ENCODE results near the gene ATP6V1E1.
"Not testable (repeated sequence)": the region's sequence is repeated elsewhere in the genome, so short reads cannot be mapped to it uniquely, and the experiment has no call there.

ATP6V1E1 gene

DNA sequence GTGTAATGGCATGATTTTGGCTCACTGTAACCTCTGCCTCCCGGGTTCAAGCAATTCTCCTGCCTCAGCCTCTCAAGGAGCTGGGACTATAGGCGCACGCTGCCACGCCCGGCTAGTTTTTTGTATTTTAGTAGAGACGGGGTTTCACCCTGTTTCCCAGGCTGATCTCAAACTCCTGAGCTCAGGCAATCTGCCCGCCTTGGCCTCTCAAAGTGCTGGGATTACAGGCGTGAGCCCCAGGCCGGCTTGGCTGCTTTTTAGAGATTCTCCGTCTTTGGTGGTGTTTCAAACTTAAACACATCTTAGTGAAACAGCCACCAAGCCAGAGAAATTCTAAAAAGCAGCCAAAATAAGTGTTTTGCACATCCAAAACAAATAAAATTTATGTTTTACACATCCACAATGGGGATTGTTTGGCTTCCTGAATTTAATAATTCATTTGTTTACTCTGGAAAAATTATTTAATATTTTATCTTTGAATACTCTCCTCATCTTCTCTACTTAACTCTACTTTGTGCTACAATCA lies 28.4 kb upstream of the ATP6V1E1 start:
- peaks cover 23% of the 10 kb centered on the region; the same call in 1 of the 2 replicates for H3K36me3 ChIP-seq (ENCODE audit: insufficient read depth, low read length)
- H3K9me3 ChIP-seq (ENCODE audit: low read depth, low read length): no peaks in the 10 kb centered on the region
- TF ChIP-seq POLR2AphosphoS5 (IDR thresholded peaks at IDR 0.05; ENCODE audit: borderline replicate concordance, low read depth, low read length) (no peak), EZH2 (IDR thresholded peaks at IDR 0.05) (no peak), FOXP2 (optimal IDR thresholded peaks at IDR 0.05; ENCODE audit: control extremely low read depth, extremely low read length, insufficient read depth) (no peak)
- H3K9ac ChIP-seq (ENCODE audit: insufficient read length): no peak overlapping the region
- H3K4me3 ChIP-seq: no peak overlapping the region
- H3K27ac ChIP-seq: no peak overlapping the region
- DNase-seq (ENCODE audit: low read depth, low spot score): no peak

DNA sequence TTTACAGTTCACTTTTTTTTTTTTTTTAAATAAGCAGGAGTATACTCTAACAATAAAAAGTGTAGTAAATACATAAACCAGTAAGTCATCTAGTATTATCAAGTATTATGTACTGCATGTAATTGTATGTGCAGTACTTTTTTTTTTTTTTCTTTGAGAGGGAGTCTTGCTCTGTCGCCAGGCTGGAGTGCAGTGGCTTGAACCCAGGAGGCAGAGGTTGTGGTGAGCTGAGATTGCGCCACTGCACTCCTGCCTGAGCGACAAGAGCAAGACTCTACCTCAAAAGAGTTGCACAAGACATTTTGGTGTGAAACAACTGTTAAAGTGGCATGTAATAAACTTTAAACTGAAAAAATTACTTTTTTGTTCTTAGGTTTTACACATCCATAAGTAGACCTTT lies 26.7 kb upstream of the ATP6V1E1 start:
- TF ChIP-seq POLR2AphosphoS5 (IDR thresholded peaks at IDR 0.05; ENCODE audit: borderline replicate concordance, low read depth, low read length) (no peak), FOXP2 (optimal IDR thresholded peaks at IDR 0.05; ENCODE audit: control extremely low read depth, extremely low read length, insufficient read depth) (no peak), EZH2 (IDR thresholded peaks at IDR 0.05) (no peak)
- Histone ChIP-seq H3K27ac (no peak overlapping the region), H3K9me3 (ENCODE audit: low read depth, low read length) (no peaks in the 10 kb centered on the region), H3K36me3 (ENCODE audit: insufficient read depth, low read length) (peaks cover 13% of the 10 kb centered on the region; the same call in 1 of the 2 replicates), H3K4me3 (no peak overlapping the region), H3K9ac (ENCODE audit: insufficient read length) (no peak overlapping the region)
- DNase-seq (ENCODE audit: low read depth, low spot score): no peak

DNA sequence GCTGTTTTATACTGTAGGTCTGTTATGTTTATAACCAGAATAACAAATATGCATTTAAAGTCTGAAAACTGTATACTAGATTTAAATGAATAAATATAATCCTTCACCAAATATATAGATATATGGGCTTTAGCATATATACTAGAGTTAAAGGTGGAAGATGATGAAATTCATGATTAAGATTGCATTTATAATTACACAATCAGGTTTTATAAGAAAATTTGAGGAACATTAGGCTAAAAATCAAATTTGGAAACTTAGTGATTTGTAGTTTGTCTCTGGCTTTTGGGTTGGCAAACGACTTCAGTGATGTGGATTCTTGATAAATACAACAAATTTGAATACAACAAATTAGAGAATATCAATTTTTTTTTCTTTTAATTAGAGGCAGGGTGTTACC lies 20.0 kb upstream of the ATP6V1E1 start:
- H3K4me3 ChIP-seq: no peak overlapping the region
- H3K9me3 ChIP-seq (ENCODE audit: low read depth, low read length): no peaks in the 10 kb centered on the region
- no peaks in the 10 kb centered on the region for H3K36me3 ChIP-seq (ENCODE audit: insufficient read depth, low read length)
- no peak for DNase-seq (ENCODE audit: low read depth, low spot score)
- no peak overlapping the region for H3K9ac ChIP-seq (ENCODE audit: insufficient read length)
- H3K27ac ChIP-seq: no peak overlapping the region
- TF ChIP-seq EZH2 (IDR thresholded peaks at IDR 0.05) (no peak), FOXP2 (optimal IDR thresholded peaks at IDR 0.05; ENCODE audit: control extremely low read depth, extremely low read length, insufficient read depth) (no peak), POLR2AphosphoS5 (IDR thresholded peaks at IDR 0.05; ENCODE audit: borderline replicate concordance, low read depth, low read length) (no peak)

DNA sequence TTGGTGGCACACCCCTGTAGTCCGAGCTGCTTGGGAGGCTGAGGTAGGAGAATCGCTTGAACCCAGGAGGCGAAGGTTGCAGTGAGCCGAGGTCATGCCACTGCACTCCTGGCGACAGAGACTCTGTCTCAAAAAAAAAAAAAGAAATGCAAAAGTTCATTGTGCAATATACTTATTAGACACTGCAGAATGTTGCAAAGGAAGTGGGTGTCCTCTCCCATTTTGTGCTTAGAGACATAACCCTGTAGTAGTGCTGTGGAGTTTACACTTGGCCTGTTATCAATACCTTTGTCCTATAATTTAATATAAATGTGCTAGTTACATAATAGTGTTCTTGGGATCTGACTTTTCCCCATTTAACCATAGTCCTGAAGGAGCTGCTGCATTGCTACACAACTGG lies 19.4 kb upstream of the ATP6V1E1 start:
- H3K27ac ChIP-seq: 0 out of 2 replicates have a peak overlapping the region, but pooled peaks have one; percentile 22
- H3K9me3 ChIP-seq (ENCODE audit: low read depth, low read length): no peaks in the 10 kb centered on the region
- no peak for DNase-seq (ENCODE audit: low read depth, low spot score)
- TF ChIP-seq EZH2 (IDR thresholded peaks at IDR 0.05) (no peak), POLR2AphosphoS5 (IDR thresholded peaks at IDR 0.05; ENCODE audit: borderline replicate concordance, low read depth, low read length) (no peak), FOXP2 (optimal IDR thresholded peaks at IDR 0.05; ENCODE audit: control extremely low read depth, extremely low read length, insufficient read depth) (no peak)
- no peak overlapping the region for H3K9ac ChIP-seq (ENCODE audit: insufficient read length)
- H3K36me3 ChIP-seq (ENCODE audit: insufficient read depth, low read length): no peaks in the 10 kb centered on the region
- no peak overlapping the region for H3K4me3 ChIP-seq

DNA sequence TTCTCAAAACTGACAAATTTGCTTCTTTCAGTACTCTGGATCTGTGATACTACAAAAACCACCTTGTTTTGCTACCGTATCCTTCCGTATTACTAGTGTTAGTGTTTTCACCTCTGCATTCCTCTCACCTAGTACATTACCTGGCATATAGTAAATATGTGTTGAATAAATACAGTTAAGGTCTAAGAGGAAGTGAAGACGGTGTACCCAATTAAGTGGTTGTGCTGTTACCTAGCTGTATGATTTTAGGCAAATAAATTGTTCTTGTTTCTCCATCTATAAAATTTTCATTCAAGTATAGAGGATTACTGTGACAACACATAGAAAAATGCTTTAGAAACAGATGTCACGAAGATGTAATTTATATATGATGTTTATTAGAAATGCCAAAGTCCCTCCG lies 18.9 kb upstream of the ATP6V1E1 start:
- H3K9me3 ChIP-seq (ENCODE audit: low read depth, low read length): no peaks in the 10 kb centered on the region
- DNase-seq (ENCODE audit: low read depth, low spot score): no peak
- H3K4me3 ChIP-seq: no peak overlapping the region
- TF ChIP-seq FOXP2 (optimal IDR thresholded peaks at IDR 0.05; ENCODE audit: control extremely low read depth, extremely low read length, insufficient read depth) (no peak), EZH2 (IDR thresholded peaks at IDR 0.05) (no peak), POLR2AphosphoS5 (IDR thresholded peaks at IDR 0.05; ENCODE audit: borderline replicate concordance, low read depth, low read length) (no peak)
- no peak overlapping the region for H3K9ac ChIP-seq (ENCODE audit: insufficient read length)
- no peak overlapping the region for H3K27ac ChIP-seq
- H3K36me3 ChIP-seq (ENCODE audit: insufficient read depth, low read length): no peaks in the 10 kb centered on the region

DNA sequence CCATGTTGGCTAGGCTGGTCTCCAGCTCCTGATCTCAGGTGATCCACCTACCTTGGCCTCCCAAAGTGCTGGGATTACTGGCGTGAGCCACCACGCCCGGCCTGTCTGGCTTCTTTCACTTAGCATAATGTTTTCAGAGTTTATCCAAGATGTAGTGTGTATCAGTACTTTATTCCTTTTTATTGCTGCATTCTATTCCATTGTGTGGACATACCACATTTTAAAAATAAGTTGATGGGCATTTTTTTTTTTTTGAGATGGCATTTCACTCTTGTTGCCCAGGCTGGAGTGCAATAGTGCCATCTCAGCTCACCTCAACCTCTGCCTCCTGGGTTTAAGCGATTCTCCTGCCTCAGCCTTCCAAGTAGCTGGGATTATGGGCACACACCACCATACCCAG lies 13.8 kb upstream of the ATP6V1E1 start:
- not testable (repeated sequence) for H3K9me3 ChIP-seq (ENCODE audit: low read depth, low read length); H3K27ac ChIP-seq; DNase-seq (ENCODE audit: low read depth, low spot score); H3K9ac ChIP-seq (ENCODE audit: insufficient read length); H3K36me3 ChIP-seq (ENCODE audit: insufficient read depth, low read length); H3K4me3 ChIP-seq

DNA sequence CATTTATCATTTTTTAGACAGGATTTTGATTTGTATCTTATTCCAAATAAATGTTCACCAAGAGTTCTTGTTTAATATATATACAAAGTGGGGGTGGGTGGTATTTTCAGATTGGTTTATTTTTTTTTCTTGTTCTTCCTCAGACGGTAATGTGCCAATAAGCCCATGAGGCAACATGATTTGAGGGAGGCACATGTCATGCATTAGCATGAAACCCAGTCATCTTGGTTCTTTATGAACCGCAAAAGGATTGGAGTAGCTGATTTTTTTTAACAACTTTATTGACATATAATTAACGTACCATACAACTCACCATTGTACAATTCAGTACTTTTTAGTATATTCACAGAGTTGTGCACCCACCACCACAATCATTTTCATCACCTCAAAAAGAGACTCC lies 12.7 kb upstream of the ATP6V1E1 start:
- DNase-seq (ENCODE audit: low read depth, low spot score): no peak
- H3K4me3 ChIP-seq: no peak overlapping the region
- TF ChIP-seq POLR2AphosphoS5 (IDR thresholded peaks at IDR 0.05; ENCODE audit: borderline replicate concordance, low read depth, low read length) (no peak), FOXP2 (optimal IDR thresholded peaks at IDR 0.05; ENCODE audit: control extremely low read depth, extremely low read length, insufficient read depth) (no peak), EZH2 (IDR thresholded peaks at IDR 0.05) (no peak)

DNA sequence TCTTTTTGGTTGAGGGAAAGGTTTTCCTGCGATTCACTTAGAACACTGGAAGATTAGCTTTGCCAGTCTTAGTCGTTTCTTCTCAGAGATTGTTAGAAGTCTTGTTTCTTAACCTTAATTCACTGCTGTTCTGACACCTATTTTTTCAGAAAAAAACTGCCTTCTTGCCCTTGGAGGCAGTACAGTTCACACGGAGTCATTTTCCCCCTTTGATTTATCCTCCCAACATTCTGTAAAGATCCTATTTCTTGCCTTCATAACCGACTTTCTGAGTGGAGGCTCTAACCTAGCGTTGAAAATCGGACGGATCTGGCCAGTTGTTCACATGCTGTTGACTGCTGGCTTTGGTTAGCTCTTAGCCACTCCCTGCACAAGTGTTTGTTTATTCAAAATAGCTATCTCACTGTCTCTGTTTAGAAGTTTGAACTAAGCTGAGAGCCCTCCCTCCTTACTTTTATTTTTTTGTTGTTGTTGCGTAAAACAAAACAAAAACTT lies 10.7 kb upstream of the ATP6V1E1 start:
- DNase-seq (ENCODE audit: low read depth, low spot score): no peak
- TF ChIP-seq POLR2AphosphoS5 (IDR thresholded peaks at IDR 0.05; ENCODE audit: borderline replicate concordance, low read depth, low read length): no peak
- no peak for TF ChIP-seq FOXP2 (optimal IDR thresholded peaks at IDR 0.05; ENCODE audit: control extremely low read depth, extremely low read length, insufficient read depth)
- TF ChIP-seq EZH2 (IDR thresholded peaks at IDR 0.05): no peak
- Histone ChIP-seq H3K36me3 (ENCODE audit: insufficient read depth, low read length) (peaks cover 5% of the 10 kb centered on the region; the same call in 1 of the 2 replicates), H3K9ac (ENCODE audit: insufficient read length) (peak overlapping the region; percentile 92), H3K27ac (peak overlapping the region; percentile 90), H3K9me3 (ENCODE audit: low read depth, low read length) (no peaks in the 10 kb centered on the region), H3K4me3 (peak overlapping the region; percentile 91)

More for the DNA sequence above, 12.7 kb upstream of the ATP6V1E1 start:
- no peaks in the 10 kb centered on the region for H3K9me3 ChIP-seq (ENCODE audit: low read depth, low read length)
- peaks cover 5% of the 10 kb centered on the region; the same call in 1 of the 2 replicates for H3K36me3 ChIP-seq (ENCODE audit: insufficient read depth, low read length)
- no peak overlapping the region for H3K9ac ChIP-seq (ENCODE audit: insufficient read length)
- no peak overlapping the region for H3K27ac ChIP-seq
